ENCODE data around the gene FAM3C. TPM values are rescaled to one million over a fixed set of nuclear protein-coding genes. Genes with fewer than 3 reads are reported as not detected.

FAM3C gene
- total and polyA plus RNA-seq, 10 of the 15 experiments (the other 5 are each of a cell fraction or from before 2014, with no cell fraction given), result 11.0 to 110 (median 27.8) TPM

DNA sequence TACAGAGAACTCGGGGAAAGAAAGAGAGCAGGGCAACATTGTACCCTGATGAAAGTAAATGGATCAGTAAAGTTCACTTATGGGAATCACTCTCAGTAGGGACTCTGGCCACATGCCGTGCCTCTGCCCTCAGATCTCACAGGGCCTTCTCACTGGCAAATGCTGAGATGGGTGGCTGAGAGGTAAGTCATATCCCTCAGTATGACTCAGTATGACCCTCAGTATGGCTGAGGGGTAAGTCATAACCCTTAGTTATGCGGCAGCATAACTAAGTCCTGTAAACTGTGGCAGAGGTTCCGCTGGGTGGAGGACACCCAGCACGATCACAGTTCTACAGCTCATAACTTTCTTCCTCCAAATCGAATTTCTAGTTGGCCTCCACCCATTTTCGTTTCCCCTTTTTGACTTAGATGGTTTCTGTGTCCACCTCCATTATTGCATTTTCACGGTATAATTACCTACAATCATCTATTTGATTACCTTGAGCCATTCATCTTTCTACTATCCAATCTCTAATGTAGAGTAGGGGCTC lies 93.8 kb downstream of the FAM3C start (continued):
- TF ChIP-seq, protein P1, sequence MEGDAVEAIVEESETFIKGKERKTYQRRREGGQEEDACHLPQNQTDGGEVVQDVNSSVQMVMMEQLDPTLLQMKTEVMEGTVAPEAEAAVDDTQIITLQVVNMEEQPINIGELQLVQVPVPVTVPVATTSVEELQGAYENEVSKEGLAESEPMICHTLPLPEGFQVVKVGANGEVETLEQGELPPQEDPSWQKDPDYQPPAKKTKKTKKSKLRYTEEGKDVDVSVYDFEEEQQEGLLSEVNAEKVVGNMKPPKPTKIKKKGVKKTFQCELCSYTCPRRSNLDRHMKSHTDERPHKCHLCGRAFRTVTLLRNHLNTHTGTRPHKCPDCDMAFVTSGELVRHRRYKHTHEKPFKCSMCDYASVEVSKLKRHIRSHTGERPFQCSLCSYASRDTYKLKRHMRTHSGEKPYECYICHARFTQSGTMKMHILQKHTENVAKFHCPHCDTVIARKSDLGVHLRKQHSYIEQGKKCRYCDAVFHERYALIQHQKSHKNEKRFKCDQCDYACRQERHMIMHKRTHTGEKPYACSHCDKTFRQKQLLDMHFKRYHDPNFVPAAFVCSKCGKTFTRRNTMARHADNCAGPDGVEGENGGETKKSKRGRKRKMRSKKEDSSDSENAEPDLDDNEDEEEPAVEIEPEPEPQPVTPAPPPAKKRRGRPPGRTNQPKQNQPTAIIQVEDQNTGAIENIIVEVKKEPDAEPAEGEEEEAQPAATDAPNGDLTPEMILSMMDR (IDR thresholded peaks at IDR 0.05 in 2 of 3, conservative IDR thresholded peaks at IDR 0.05 in 1 of 3; ENCODE audit: control insufficient read depth in 2 of 3, extremely low read depth in 1 of 3, insufficient read depth in 1 of 3, low read depth in 3 of 3, low read length in 3 of 3), result no peak
- TF ChIP-seq CBX5 (IDR thresholded peaks at IDR 0.05; ENCODE audit: low read depth) (0 out of 2 replicates have a peak, but pooled peaks have one; percentile 44), ZZZ3 (IDR thresholded peaks at IDR 0.05; ENCODE audit: control insufficient read depth, insufficient read length, low read depth) (no peak), FOXK2 (IDR thresholded peaks at IDR 0.05) (no peak), ZNF24 (IDR thresholded peaks at IDR 0.05) (0 out of 2 replicates have a peak, but pooled peaks have one; percentile 33), NFXL1 (IDR thresholded peaks at IDR 0.05; ENCODE audit: borderline replicate concordance) (no peak)
- TF ChIP-seq, protein P2, sequence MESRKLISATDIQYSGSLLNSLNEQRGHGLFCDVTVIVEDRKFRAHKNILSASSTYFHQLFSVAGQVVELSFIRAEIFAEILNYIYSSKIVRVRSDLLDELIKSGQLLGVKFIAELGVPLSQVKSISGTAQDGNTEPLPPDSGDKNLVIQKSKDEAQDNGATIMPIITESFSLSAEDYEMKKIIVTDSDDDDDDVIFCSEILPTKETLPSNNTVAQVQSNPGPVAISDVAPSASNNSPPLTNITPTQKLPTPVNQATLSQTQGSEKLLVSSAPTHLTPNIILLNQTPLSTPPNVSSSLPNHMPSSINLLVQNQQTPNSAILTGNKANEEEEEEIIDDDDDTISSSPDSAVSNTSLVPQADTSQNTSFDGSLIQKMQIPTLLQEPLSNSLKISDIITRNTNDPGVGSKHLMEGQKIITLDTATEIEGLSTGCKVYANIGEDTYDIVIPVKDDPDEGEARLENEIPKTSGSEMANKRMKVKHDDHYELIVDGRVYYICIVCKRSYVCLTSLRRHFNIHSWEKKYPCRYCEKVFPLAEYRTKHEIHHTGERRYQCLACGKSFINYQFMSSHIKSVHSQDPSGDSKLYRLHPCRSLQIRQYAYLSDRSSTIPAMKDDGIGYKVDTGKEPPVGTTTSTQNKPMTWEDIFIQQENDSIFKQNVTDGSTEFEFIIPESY (IDR thresholded peaks at IDR 0.05), result no peak

All from GM12878 (cell line).